A549 treated with Mapracorat at 1 μM for 4 hours (cell line): ENCODE data around the gene JMJD6. TPM values are rescaled to one million over a fixed set of nuclear protein-coding genes. Genes with fewer than 3 reads are reported as not detected.

Source experiments
- total RNA-seq: library from RNA; stranded (reverse); fragments of 200-300 nt; extraction: Qiagen RNA extraction; gene quantifications from 5 replicates; pipeline ENCODE4 v1.2.3, GENCODE V29; 2022

The JMJD6 gene
- 72.6 to 78.6 TPM (median 75.6 TPM) in 5 replicates for total RNA-seq

DNA sequence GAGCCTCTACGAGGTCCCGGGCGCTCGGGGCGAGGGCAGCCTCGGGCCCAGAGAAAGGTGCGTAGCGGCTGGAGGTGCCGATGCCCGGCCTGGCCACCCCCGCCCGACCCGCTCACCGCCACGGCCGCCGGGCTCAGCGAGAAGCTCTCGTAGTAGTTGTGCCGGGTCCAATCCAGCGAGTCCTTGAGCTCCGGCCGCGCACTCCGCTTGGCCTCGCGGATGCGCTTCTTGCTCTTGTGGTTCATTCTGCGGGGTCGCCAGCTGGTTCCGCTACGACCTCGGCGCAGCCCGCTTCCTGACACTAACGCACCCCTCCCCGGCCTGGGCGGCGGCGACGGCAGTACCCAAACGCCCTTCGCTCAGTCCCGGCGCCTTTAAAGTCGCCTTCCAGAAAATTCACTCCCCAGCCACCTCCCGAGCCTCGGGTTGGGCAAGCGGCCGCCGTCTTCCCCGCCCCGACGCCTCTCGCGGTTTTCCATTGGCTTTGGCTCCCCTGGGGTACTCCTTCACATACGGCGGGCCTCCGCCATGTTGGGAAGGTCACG is at the start of gene JMJD6:
TSS of gene JMJD6 (minus strand) at position 376 of the 545 bp plus-strand sequence. CDS start at position 245, 131 bp downstream.

DNA sequence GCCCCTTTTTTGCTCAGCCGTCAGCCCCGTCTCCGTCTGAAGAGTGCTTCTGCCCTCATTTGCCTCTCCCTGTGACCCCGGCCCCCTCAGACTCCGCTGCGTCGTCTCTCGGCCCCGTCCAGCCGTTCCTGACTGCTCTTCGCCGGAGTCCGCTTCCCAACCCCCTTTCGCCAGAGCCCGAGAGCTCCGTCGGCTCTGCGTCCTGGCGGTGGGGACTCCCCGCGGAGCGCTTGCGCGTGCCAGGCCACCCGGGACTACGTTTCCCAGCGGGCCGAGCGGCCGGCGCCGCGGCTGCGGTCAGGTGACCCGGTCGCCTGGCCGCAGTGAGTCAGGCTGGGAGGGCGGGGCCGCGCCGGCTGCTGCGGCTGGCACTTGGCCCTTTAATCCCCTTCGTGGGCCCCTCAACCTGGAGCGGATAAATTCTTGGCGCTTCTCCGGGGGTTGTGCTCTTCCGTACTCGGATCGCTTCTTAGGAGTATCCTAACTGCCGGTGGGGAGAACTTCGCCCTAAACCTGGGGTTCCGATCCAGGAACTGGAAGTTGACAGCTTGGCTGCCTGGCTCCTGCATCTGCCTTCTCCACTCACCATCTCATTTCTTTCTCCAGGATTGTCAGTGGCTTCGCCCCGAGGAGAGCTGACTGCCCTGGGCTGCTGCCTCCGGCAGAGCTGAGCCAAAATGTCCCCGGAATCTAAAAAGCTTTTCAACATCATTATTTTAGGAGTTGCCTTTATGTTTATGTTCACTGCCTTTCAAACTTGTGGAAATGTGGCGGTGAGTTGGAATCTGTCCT is 11.5 kb upstream of the JMJD6 start, which contains the start of gene MFSD11:
TSS of gene MFSD11 (plus strand) at position 444 of the 792 bp plus-strand sequence. CDS start at position 678, 234 bp downstream.

DNA sequence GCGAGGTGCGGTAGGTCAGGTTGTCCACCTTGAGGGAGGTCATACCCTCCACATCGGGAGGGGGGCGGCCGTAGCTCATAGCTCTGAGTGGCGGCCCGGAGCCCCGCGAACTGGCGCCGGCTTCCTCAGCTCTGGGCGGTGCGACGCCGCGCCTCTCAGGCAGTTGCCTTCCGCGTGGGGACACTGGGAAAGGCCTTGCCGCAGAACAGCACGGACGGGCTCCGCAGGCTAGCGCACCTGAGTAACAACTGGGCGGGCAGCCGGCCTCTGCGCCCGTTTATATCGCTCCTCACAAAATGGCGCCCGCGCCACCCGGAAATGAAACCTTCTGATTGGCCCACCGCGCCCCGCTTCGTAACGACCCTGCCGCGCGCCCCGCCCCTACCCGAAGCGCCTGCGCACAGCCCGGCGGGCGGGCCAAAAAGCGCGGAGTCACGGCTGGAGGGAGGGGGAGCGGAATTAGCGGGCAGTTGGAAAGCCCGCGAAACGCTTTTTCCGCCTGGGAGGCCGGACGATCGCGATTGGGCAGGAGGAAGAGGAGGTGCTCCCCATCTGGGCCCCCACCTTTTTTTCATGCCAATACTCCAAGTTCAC is 10.8 kb upstream of the JMJD6 start, which contains the start of gene SRSF2:
TSS of gene SRSF2 (minus strand) at position 250 of the 594 bp plus-strand sequence. CDS start at position 79, 171 bp downstream.

DNA sequence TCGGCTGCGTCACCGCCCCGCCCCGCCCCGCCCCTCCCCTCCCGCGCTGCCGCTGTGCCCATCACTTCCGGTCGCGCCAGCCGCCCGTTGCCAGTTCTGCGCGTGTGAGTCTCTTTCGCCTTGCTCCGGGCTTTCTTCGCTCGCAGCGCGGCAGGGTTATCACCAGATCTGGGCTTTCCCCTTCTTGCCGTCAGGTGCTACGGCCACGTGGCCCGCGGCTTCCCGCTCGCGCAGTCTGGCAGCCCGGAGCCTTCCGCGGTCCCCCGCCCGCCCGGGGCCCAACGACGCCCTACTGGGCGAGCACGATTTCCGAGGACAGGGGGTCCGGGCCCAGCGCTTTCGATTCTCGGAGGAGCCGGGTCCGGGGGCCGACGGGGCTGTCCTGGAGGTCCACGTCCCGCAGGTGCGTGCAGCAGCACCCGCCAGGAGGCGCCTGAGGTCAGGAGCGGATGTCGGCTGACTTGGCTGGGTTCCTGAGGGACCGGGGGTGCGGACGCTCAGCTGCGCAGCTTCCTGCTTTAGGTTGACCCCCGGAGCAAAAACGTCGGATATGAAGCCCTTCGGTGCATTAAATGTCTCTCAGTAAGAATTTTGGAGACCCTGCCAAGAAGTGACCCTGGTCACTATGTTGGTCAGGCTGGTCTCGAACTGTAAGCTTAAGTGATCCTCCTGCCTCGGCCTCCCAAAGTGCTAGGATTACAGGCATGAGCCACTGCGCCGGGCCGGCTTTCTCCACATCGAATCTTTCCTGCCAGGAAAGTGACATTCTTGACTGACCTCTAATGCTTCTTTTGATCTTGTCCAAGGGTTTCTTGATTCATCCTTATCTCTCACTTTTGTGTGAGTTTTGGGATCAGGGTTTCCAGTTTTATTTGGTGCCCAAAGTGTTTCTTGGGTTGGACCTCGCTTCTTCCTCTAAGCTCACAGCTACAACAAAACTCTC is 641 bp upstream of the JMJD6 start, which contains the start of gene METTL23:
TSS of gene METTL23 (plus strand) at position 64 of the 943 bp plus-strand sequence. CDS start 2,872 bp downstream, outside the sequence.

DNA sequence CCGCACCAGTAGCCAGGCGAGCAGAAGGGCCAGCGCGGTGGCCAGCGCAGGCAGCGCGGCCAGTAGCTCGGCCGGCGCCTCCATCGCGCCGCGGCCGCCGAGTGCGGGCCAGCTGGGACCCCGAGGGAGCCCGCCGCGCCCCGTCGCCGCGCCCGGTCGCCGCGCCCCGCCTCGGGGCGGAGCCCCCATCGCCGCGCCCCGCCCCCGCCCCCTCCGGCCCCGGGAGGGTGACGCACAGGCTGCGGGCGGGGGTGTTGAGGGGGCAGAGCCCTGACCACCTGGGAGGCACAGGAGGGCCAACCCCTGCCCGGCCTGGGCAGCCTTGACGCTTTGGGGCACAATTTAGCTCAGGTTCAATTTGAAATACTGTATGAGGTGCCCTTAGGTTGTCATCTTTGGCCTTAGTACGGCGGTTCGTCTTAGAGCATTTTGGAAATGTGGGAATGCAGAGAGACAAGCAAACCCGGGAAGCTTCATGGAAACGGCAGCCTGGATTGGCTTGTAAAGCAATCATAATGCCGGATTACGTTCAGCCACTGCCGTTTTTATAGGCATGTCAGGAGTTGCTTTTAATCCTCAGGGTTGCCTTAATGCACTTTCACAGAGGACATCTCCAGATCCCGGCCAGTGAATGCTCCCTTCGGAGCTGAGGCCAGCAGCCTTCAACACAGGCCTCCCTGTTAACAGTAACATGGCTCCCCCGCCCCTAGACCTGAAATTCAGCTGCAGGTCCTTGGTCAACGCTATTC is 15.4 kb downstream of the JMJD6 start, which contains the start of gene MXRA7:
TSS of gene MXRA7 (minus strand) at position 103 of the 749 bp plus-strand sequence. CDS start at position 84, 19 bp downstream.

Other genes starting within 250 kb of the JMJD6 start
- 45.2 to 69.1 TPM (median 63.0 TPM) in 5 replicates for gene RHBDF2, start 225.2 kb downstream of the JMJD6 start, total RNA-seq
- gene CYGB, start 188.9 kb downstream of the JMJD6 start, total RNA-seq, result 0.60 to 1.8 TPM (median 1.1 TPM) in 5 replicates
- gene PRCD, start 186.6 kb downstream of the JMJD6 start, total RNA-seq, result not detected in 5 replicates
- 0.23 to 0.61 TPM (median 0.33 TPM) in 5 replicates for gene ST6GALNAC2, start 140.7 kb downstream of the JMJD6 start, total RNA-seq
- 0.21 to 0.49 TPM (median 0.37 TPM) in 5 replicates for gene ST6GALNAC1, start 82.8 kb downstream of the JMJD6 start, total RNA-seq
- gene MXRA7, start 15.6 kb downstream of the JMJD6 start, total RNA-seq, result 58.0 to 75.0 TPM (median 65.0 TPM) in 5 replicates
- gene METTL23, start 233 bp upstream of the JMJD6 start, total RNA-seq, result 56.4 to 59.8 TPM (median 59.0 TPM) in 5 replicates
- gene SRSF2, start 10.7 kb upstream of the JMJD6 start, total RNA-seq, result 395 to 461 TPM (median 439 TPM) in 5 replicates
- 19.4 to 21.8 TPM (median 20.4 TPM) in 5 replicates for gene MFSD11, start 11.5 kb upstream of the JMJD6 start, total RNA-seq
- 15.2 to 23.1 TPM (median 22.1 TPM) in 5 replicates for gene MGAT5B, start 141.8 kb upstream of the JMJD6 start, total RNA-seq